HepG2 (cell line): ENCODE measurements around the gene VPS50. TPM values are rescaled to one million over a fixed set of nuclear protein-coding genes. Genes with fewer than 3 reads are reported as not detected.
"Not testable (repeated sequence)": the region's sequence is repeated elsewhere in the genome, so short reads cannot be mapped to it uniquely, and the experiment has no call there.

Experiments
- ATAC-seq: fragments of 200-7000 bp; cut with Tn5 transposase; 3 replicates; pipeline ENCODE4 v1.9.1; 2020; ENCODE audit warnings: mild to moderate bottlenecking, moderate library complexity
- BruUV-seq: library from RNA; stranded (reverse); fragments of 400-500 nt; replicated peaks from 2 replicates; lab custom pipeline; 2021; lab: Mats Ljungman, UMichigan
- CTCF ChIA-PET: fragments of 300-600 bp; formaldehyde crosslinking; extraction: SDS; loops from one replicate; lab custom pipeline; 2021; ENCODE audit warnings: low total read pairs, inconsistent platforms, low intra/inter-chr PET ratio; lab: Yijun Ruan, JAX
- POLR2A ChIA-PET: fragments of 350-600 bp; sonication (Branson Sonifier 250); formaldehyde crosslinking; loops from one replicate; lab custom pipeline; 2020; ENCODE audit warnings: antibody characterized with exemption, inconsistent platforms; lab: Yijun Ruan, JAX
- DNase-seq: peaks from one replicate; pipeline ENCODE4 v3.0.0-alpha.2; 2015; ENCODE audit warnings: low spot score
- FAIRE-seq: peaks from 3 replicates; lab custom pipeline; 2011; peaks lifted over from hg19 to GRCh38; lab: Jason Lieb, UNC
- H2AFZ ChIP-seq: one replicate; pipeline ENCODE4 v1.6.1; 2011; ENCODE audit warnings: low read length, inconsistent platforms
- H3K27ac ChIP-seq: fragments of 300-600 bp; 3 replicates; pipeline ENCODE4 v1.8.0; 2011; ENCODE audit warnings: mixed run types, mild to moderate bottlenecking, mixed read lengths, low read length, inconsistent platforms; ENCODE audit not compliant: insufficient read depth; ENCODE audit errors: extremely low read length
- H3K27me3 ChIP-seq, 2 experiments: fragments of 200-600 bp in 1 of 2; 2 replicates in 1 of 2; 3 replicates in 1 of 2; pipeline versions ENCODE4 v1.6.0 to v1.8.0; 2011; ENCODE audit warnings: low read length in 2 of 2, mild to moderate bottlenecking in 2 of 2, moderate library complexity in 2 of 2, inconsistent platforms in 1 of 2; ENCODE audit not compliant: insufficient read depth in 2 of 2, control insufficient read depth in 1 of 2
- H3K36me3 ChIP-seq, 2 experiments: fragments of 200-600 bp in 1 of 2; replicated peaks in 1 of 2; 2 replicates in 1 of 2; 3 replicates in 1 of 2; pipeline versions ENCODE4 v1.5.1 to v1.8.0; 2011; ENCODE audit warnings: low read length in 2 of 2, inconsistent platforms in 1 of 2; ENCODE audit not compliant: insufficient read depth in 2 of 2, control insufficient read depth in 1 of 2
- H3K4me1 ChIP-seq: 2 replicates; pipeline ENCODE4 v1.5.1; 2012; ENCODE audit warnings: low read length, inconsistent platforms; ENCODE audit not compliant: insufficient read depth
- H3K4me2 ChIP-seq: 2 replicates; pipeline ENCODE4 v1.6.0; 2011; ENCODE audit warnings: low read depth, low read length, inconsistent platforms
- H3K4me3 ChIP-seq, 3 experiments: fragments of 200-600 bp in 1 of 3; sonication (generic), shearing (Covaris generic) in 1 of 3; replicated peaks in 1 of 3; 2 replicates each; pipeline ENCODE4 v1.5.1; 2011 to 2016; ENCODE audit warnings: low read length in 3 of 3, inconsistent platforms in 2 of 3, low read depth in 2 of 3, mild to moderate bottlenecking in 2 of 3, control low read depth in 1 of 3, mixed read lengths in 1 of 3; ENCODE audit not compliant: insufficient read depth in 1 of 3
- H3K79me2 ChIP-seq: one replicate; pipeline ENCODE4 v1.6.1; 2011; ENCODE audit warnings: low read length, inconsistent platforms; ENCODE audit not compliant: insufficient read depth
- H3K9ac ChIP-seq: 2 replicates; pipeline ENCODE4 v1.6.0; 2011; ENCODE audit warnings: mild to moderate bottlenecking, low read depth, low read length, inconsistent platforms; ENCODE audit not compliant: insufficient read depth
- H3K9me3 ChIP-seq: 2 replicates; pipeline ENCODE4 v1.5.1; 2012; ENCODE audit warnings: mild to moderate bottlenecking, low read length
- H4K20me1 ChIP-seq: 2 replicates; pipeline ENCODE4 v1.6.0; 2011; ENCODE audit warnings: inconsistent platforms, mild to moderate bottlenecking, low read length, moderate library complexity; ENCODE audit not compliant: insufficient read depth
- GATAD2A ChIP-seq: IDR thresholded peaks from 2 replicates; pipeline ENCODE4 v1.6.1; 2016
- MTF2 ChIP-seq: sonication (generic); formaldehyde crosslinking; IDR thresholded peaks from 2 replicates; pipeline ENCODE4 v1.5.0; 2020; ENCODE audit warnings: missing genetic modification reagents, borderline replicate concordance
- THAP11 ChIP-seq: IDR thresholded peaks from 2 replicates; pipeline ENCODE4 v1.6.1; 2016; ENCODE audit warnings: missing biosample characterization, missing genetic modification reagents
- WGBS: methylation state at CpG from one replicate; pipeline ENCODE4 v1.1.6; 2017; ENCODE audit warnings: low lambda C conversion rate; 5-methylcytosine and 5-hydroxymethylcytosine counted together
- in situ Hi-C: cut with HindIII; loops from 2 replicates; pipeline ENCODE4 v1.10.0; 2017; ENCODE audit warnings: low pct_unique_long_range_greater_than_20kb; ENCODE audit not compliant: extremely low pct_ligation_motif_present
- intact Hi-C: fragments of 100-400 bp; cut with micrococcal nuclease; formaldehyde crosslinking; loops from one replicate; pipeline ENCODE4 v1.10.0; 2022; ENCODE audit not compliant: unreplicated experiment
- polyA plus RNA-seq, 8 experiments: library from polyadenylated mRNA; depleted of rRNA in 3 of 8; stranded (reverse) in 7 of 8; unstranded in 1 of 8; fragments of >200 nt; fragmentation: Illumina TruSeq in 4 of 8; extraction: Trizol in 4 of 8; gene quantifications; 2 replicates each; pipeline versions ENCODE4 v1.2.1 to v1.2.3, GENCODE V29; 2011 to 2016; ENCODE audit warnings: low read depth in 4 of 8, missing spikeins in 1 of 8, mixed read lengths in 1 of 8; ENCODE audit not compliant: insufficient read depth in 1 of 8
- total RNA-seq, 5 experiments: library from RNA; depleted of rRNA; stranded (reverse); fragments of >200 nt; fragmentation: Illumina TruSeq; extraction: Trizol; gene quantifications; 2 replicates each; pipeline ENCODE4 v1.2.3, GENCODE V29; 2016; ENCODE audit warnings: low read depth in 1 of 5
- TF ChIP-seq, protein P1 (sequence below), 2 experiments: fragments of 450-650 bp in 1 of 2; sonication (generic) in 1 of 2; formaldehyde crosslinking in 1 of 2; IDR thresholded peaks; 2 replicates each; pipeline versions ENCODE4 v1.6.1 to v1.8.0; 2016 to 2022; ENCODE audit warnings: antibody characterized with exemption in 1 of 2, mild to moderate bottlenecking in 1 of 2, missing genetic modification reagents in 1 of 2

VPS50 gene
- total and polyA plus RNA-seq, 2 of the 13 experiments (the other 11 are each of a cell fraction or from before 2014, with no cell fraction given): 10.3 to 20.4 TPM

DNA sequence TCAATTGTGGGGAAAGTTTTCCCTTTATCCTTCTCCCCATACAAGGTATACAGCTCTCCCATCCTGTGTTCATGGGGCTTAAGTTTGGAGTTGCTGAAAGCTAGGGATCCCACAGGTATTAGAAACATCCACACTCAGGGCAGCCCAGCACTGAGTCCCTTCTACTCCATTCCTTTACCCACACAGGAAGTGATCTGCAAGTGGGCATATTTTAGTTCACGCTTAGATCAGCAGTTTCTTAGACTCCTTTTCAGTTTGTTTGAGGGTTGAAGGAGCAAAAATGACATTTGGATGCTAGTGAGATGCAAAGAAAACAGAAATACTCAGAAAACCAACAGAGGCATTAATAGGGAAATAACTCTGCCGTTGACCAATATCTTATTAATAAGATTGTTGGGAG is 134.7 kb downstream of the VPS50 start (continued):
- TF ChIP-seq, protein P1, sequence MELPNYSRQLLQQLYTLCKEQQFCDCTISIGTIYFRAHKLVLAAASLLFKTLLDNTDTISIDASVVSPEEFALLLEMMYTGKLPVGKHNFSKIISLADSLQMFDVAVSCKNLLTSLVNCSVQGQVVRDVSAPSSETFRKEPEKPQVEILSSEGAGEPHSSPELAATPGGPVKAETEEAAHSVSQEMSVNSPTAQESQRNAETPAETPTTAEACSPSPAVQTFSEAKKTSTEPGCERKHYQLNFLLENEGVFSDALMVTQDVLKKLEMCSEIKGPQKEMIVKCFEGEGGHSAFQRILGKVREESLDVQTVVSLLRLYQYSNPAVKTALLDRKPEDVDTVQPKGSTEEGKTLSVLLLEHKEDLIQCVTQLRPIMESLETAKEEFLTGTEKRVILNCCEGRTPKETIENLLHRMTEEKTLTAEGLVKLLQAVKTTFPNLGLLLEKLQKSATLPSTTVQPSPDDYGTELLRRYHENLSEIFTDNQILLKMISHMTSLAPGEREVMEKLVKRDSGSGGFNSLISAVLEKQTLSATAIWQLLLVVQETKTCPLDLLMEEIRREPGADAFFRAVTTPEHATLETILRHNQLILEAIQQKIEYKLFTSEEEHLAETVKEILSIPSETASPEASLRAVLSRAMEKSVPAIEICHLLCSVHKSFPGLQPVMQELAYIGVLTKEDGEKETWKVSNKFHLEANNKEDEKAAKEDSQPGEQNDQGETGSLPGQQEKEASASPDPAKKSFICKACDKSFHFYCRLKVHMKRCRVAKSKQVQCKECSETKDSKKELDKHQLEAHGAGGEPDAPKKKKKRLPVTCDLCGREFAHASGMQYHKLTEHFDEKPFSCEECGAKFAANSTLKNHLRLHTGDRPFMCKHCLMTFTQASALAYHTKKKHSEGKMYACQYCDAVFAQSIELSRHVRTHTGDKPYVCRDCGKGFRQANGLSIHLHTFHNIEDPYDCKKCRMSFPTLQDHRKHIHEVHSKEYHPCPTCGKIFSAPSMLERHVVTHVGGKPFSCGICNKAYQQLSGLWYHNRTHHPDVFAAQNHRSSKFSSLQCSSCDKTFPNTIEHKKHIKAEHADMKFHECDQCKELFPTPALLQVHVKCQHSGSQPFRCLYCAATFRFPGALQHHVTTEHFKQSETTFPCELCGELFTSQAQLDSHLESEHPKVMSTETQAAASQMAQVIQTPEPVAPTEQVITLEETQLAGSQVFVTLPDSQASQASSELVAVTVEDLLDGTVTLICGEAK (IDR thresholded peaks at IDR 0.05): no peak
- TF ChIP-seq, protein P1 (CRISPR knock-in tag; IDR thresholded peaks at IDR 0.05): no peak
- TF ChIP-seq GATAD2A (CRISPR knock-in tag) (no peak), THAP11 (CRISPR knock-in tag) (no peak)

DNA sequence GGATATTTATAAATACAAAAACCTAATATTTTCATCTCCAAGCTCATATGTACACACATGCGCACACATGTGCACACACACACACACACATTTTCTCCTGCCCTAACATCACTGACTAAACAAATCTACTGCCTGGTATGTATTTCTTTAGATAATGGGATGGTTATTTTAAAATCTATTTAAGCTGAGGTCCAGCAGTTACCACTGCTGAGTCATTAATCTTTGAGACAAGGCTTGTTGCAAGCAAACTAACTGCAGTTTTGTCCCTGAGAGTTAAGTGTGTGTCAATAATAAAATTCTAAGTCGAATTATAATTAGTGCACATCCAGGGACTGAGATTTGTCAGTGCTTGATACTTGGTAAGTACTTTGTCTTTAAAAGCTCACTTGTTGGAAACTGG is 135.1 kb downstream of the VPS50 start:
- H3K4me1 ChIP-seq: peaks cover 6% of the 10 kb centered on the region
- H3K27ac ChIP-seq: no peak overlapping the region
- no peak for TF ChIP-seq MTF2
- TF ChIP-seq, all 625 proteins: peak for 0
- no peak for ATAC-seq
- Histone ChIP-seq H4K20me1 (no peaks in the 10 kb centered on the region), H3K79me2 (no peaks in the 10 kb centered on the region), H3K4me3 (no peak overlapping the region), H3K4me2 (no peak overlapping the region), H2AFZ (no peak overlapping the region), H3K9me3 (no peaks in the 10 kb centered on the region), H3K27me3 (no peaks in the 10 kb centered on the region), H3K36me3 (no peaks in the 10 kb centered on the region), H3K9ac (no peak overlapping the region)
- FAIRE-seq: no peak
- ChIA-PET POLR2A (no interaction called here), CTCF (no interaction called here)
- DNase-seq: no peak
- intact Hi-C loops: no loop called here
- 51% methylated on average over 2 of the region's 2 CpGs for WGBS
- in situ Hi-C loops: no loop called here
- no TSS peak for BruUV-seq

DNA sequence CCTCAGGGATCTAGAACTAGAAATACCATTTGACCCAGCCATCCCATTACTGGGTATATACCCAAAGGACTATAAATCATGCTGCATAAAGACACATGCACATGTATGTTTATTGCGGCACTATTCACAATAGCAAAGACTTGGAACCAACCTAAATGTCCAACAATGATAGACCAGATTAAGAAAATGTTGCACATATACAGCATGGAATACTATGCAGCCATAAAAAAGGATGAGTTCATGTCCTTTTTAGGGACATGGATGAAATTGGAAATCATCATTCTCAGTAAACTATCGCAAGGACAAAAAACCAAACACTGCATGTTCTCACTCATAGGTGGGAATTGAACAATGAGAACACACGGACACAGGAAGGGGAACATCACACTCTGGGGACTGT is 138.8 kb downstream of the VPS50 start:
- H3K79me2 ChIP-seq, H3K9ac ChIP-seq, H3K36me3 ChIP-seq, CTCF ChIA-PET, BruUV-seq, H3K4me2 ChIP-seq, H3K27me3 ChIP-seq, H2AFZ ChIP-seq, intact Hi-C loops, H4K20me1 ChIP-seq, FAIRE-seq, POLR2A ChIA-PET, in situ Hi-C loops, DNase-seq, H3K4me3 ChIP-seq, H3K4me1 ChIP-seq, ATAC-seq, H3K9me3 ChIP-seq, H3K27ac ChIP-seq: not testable (repeated sequence)
- 36% methylated on average over 3 of the region's 3 CpGs for WGBS
